OCI-LY7 (cell line): ENCODE measurements around the gene TMTC2.

Experiments
- EZH2phosphoT487 ChIP-seq: fragments of 200-600 bp; sonication (generic); IDR thresholded peaks from 2 replicates; pipeline ENCODE4 v1.6.1; 2018; ENCODE audit warnings: low read depth, borderline replicate concordance, mild to moderate bottlenecking, mixed run types, antibody characterized with exemption, low read length, moderate library complexity, mixed read lengths
- TF ChIP-seq, protein P1 (sequence below): fragments of 200-600 bp; sonication (generic); conservative IDR thresholded peaks from 2 replicates; pipeline ENCODE4 v1.5.1; 2014; ENCODE audit warnings: mild to moderate bottlenecking, antibody characterized with exemption, low read length, moderate library complexity, mixed read lengths

GRCh38 chr12:82910246-82910893 lies 223.7 kb downstream of the TMTC2 start:
- TF ChIP-seq, protein P1, sequence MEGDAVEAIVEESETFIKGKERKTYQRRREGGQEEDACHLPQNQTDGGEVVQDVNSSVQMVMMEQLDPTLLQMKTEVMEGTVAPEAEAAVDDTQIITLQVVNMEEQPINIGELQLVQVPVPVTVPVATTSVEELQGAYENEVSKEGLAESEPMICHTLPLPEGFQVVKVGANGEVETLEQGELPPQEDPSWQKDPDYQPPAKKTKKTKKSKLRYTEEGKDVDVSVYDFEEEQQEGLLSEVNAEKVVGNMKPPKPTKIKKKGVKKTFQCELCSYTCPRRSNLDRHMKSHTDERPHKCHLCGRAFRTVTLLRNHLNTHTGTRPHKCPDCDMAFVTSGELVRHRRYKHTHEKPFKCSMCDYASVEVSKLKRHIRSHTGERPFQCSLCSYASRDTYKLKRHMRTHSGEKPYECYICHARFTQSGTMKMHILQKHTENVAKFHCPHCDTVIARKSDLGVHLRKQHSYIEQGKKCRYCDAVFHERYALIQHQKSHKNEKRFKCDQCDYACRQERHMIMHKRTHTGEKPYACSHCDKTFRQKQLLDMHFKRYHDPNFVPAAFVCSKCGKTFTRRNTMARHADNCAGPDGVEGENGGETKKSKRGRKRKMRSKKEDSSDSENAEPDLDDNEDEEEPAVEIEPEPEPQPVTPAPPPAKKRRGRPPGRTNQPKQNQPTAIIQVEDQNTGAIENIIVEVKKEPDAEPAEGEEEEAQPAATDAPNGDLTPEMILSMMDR, result no peak
- TF ChIP-seq EZH2phosphoT487, result no peak
